ENCODE data around the gene SDC3. TPM values are rescaled to one million over a fixed set of nuclear protein-coding genes. Genes with fewer than 3 reads are reported as not detected.

Gene SDC3
- total and polyA plus RNA-seq, 2 of the 8 experiments (the other 6 are each of a cell fraction or from before 2014, with no cell fraction given): 7.0 to 27.0 TPM

GRCh38 chr1:30878016-30878415, 30.5 kb downstream of the SDC3 start (continued):
- no peak for TF ChIP-seq RFX5 (IDR thresholded peaks at IDR 0.05; ENCODE audit: borderline replicate concordance, low read depth, low read length)
- TF ChIP-seq CBX5 (IDR thresholded peaks at IDR 0.05; ENCODE audit: low read depth, low read length): no peak
